GM12878 (cell line): Measurements from ENCODE around the gene WBP1L. TPM values are rescaled to one million over a fixed set of nuclear protein-coding genes. Genes with fewer than 3 reads are reported as not detected.

Source experiments
- ATAC-seq: fragments of 200-7000 bp; cut with Tn5 transposase; 3 replicates; pipeline ENCODE4 v1.9.1; 2020; ENCODE audit warnings: mild to moderate bottlenecking, moderate library complexity
- BruUV-seq: library from RNA; stranded (reverse); fragments of 400-500 nt; replicated peaks from 2 replicates; lab custom pipeline; 2021; lab: Mats Ljungman, UMichigan
- CTCF ChIA-PET: fragments of 300-600 bp; sonication (Branson Sonifier 250); formaldehyde crosslinking; extraction: SDS; loops from one replicate; lab custom pipeline; 2021; ENCODE audit warnings: inconsistent platforms; lab: Yijun Ruan, JAX
- POLR2A ChIA-PET: fragments of 350-600 bp; formaldehyde crosslinking; extraction: SDS; loops from one replicate; lab custom pipeline; 2021; ENCODE audit warnings: inconsistent platforms; lab: Charles Lee
- RAD21 ChIA-PET: fragments of 300-600 bp; sonication (Branson Sonifier 250); formaldehyde crosslinking; loops from one replicate; lab custom pipeline; 2023; ENCODE audit warnings: antibody characterized with exemption; ENCODE audit not compliant: unreplicated experiment; lab: Charles Lee
- SMC1A ChIA-PET: fragments of 300-600 bp; sonication (Branson Sonifier 250); formaldehyde crosslinking; loops from one replicate; lab custom pipeline; 2023; ENCODE audit not compliant: unreplicated experiment, uncharacterized antibody; lab: Charles Lee
- DNase-seq: peaks from one replicate; pipeline ENCODE4 v3.0.0-alpha.2; 2011; ENCODE audit warnings: low read depth, low spot score
- FAIRE-seq: peaks from 3 replicates; lab custom pipeline; 2011; peaks lifted over from hg19 to GRCh38; lab: Jason Lieb, UNC
- H2AFZ ChIP-seq: 2 replicates; pipeline ENCODE4 v1.6.0; 2011; ENCODE audit warnings: low read depth, low read length, control low read depth; ENCODE audit not compliant: control insufficient read depth
- H3K27ac ChIP-seq: 2 replicates; pipeline ENCODE4 v1.5.1; 2011; ENCODE audit warnings: control low read depth; ENCODE audit not compliant: control insufficient read depth, insufficient read depth
- H3K27me3 ChIP-seq, 2 experiments: replicated peaks in 1 of 2; 2 replicates each; pipeline versions ENCODE4 v1.6.0 to v1.6.1; 2011; ENCODE audit warnings: low read length in 1 of 2; ENCODE audit not compliant: control insufficient read depth in 2 of 2, insufficient read depth in 2 of 2
- H3K36me3 ChIP-seq, 2 experiments: 2 replicates each; pipeline ENCODE4 v1.5.1; 2011; ENCODE audit warnings: low read length in 1 of 2; ENCODE audit not compliant: control insufficient read depth in 2 of 2, insufficient read depth in 2 of 2
- H3K4me1 ChIP-seq: 2 replicates; pipeline ENCODE4 v1.6.1; 2011; ENCODE audit warnings: mild to moderate bottlenecking, low read length, moderate library complexity, mixed read lengths; ENCODE audit not compliant: control insufficient read depth, insufficient read depth
- H3K4me2 ChIP-seq: 2 replicates; pipeline ENCODE4 v1.6.0; 2011; ENCODE audit warnings: control low read depth; ENCODE audit not compliant: control insufficient read depth, insufficient read depth
- H3K4me3 ChIP-seq: fragments of 200-600 bp; sonication (generic); 2 replicates; pipeline ENCODE4 v1.5.1; 2016
- H3K79me2 ChIP-seq: 2 replicates; pipeline ENCODE4 v1.6.0; 2011; ENCODE audit warnings: low read length; ENCODE audit not compliant: control insufficient read depth, insufficient read depth
- H3K9ac ChIP-seq: 2 replicates; pipeline ENCODE4 v1.8.0; 2011; ENCODE audit warnings: low read length, control low read depth, mixed read lengths; ENCODE audit not compliant: control insufficient read depth, insufficient read depth
- H3K9me3 ChIP-seq: replicated peaks from 3 replicates; pipeline ENCODE4 v1.5.1; 2011; ENCODE audit warnings: mild to moderate bottlenecking, low read length; ENCODE audit not compliant: control insufficient read depth, insufficient read depth
- H4K20me1 ChIP-seq: 2 replicates; pipeline ENCODE4 v1.6.0; 2011; ENCODE audit not compliant: control insufficient read depth, insufficient read depth
- CBX3 ChIP-seq: fragments of 200-600 bp; sonication (generic); IDR thresholded peaks from 2 replicates; pipeline ENCODE4 v1.6.1; 2016; ENCODE audit warnings: low read depth, borderline replicate concordance
- CREM ChIP-seq: IDR thresholded peaks from 2 replicates; pipeline ENCODE4 v1.6.1; 2014; ENCODE audit warnings: antibody characterized with exemption, low read depth
- DPF2 ChIP-seq: fragments of 450-650 bp; IDR thresholded peaks from 2 replicates; pipeline ENCODE4 v1.6.1; 2017; ENCODE audit warnings: mild to moderate bottlenecking
- FOS ChIP-seq: IDR thresholded peaks from 3 replicates; pipeline ENCODE4 v1.6.1; 2011; ENCODE audit warnings: borderline replicate concordance; ENCODE audit not compliant: insufficient read length; ENCODE audit errors: extremely low read depth
- IKZF2 ChIP-seq, 2 experiments: fragments of 450-650 bp; IDR thresholded peaks; 2 replicates each; pipeline ENCODE4 v1.6.1; 2017; ENCODE audit warnings: mild to moderate bottlenecking in 2 of 2, moderate library complexity in 2 of 2
- LARP7 ChIP-seq: fragments of 450-650 bp; IDR thresholded peaks from 2 replicates; pipeline ENCODE4 v1.6.1; 2017; ENCODE audit warnings: mild to moderate bottlenecking
- NFYB ChIP-seq: IDR thresholded peaks from 2 replicates; pipeline ENCODE4 v1.6.1; 2011; ENCODE audit warnings: low read depth, mild to moderate bottlenecking, low read length, improper control_type of control experiment, moderate library complexity; ENCODE audit not compliant: insufficient read depth
- PML ChIP-seq: IDR thresholded peaks from 2 replicates; pipeline ENCODE4 v1.6.1; 2012; ENCODE audit warnings: low read length, inconsistent platforms
- POLR2AphosphoS5 ChIP-seq: IDR thresholded peaks from 2 replicates; pipeline ENCODE4 v1.6.1; 2011; ENCODE audit warnings: mild to moderate bottlenecking, low read length, inconsistent platforms
- YBX1 ChIP-seq: fragments of 450-650 bp; IDR thresholded peaks from 2 replicates; pipeline ENCODE4 v1.6.1; 2016; ENCODE audit warnings: antibody characterized with exemption
- YY1 ChIP-seq: IDR thresholded peaks from 2 replicates; pipeline ENCODE4 v1.6.1; 2011; ENCODE audit warnings: low read depth, mild to moderate bottlenecking, low read length
- ZBTB11 ChIP-seq: fragments of 450-650 bp; formaldehyde crosslinking; IDR thresholded peaks from 2 replicates; pipeline ENCODE4 v1.5.0; 2022; ENCODE audit warnings: mild to moderate bottlenecking, missing genetic modification characterization
- WGBS: methylation state at CpG from one replicate; pipeline ENCODE4 v1.1.6; 2016; ENCODE audit warnings: low lambda C conversion rate; ENCODE audit not compliant: insufficient replicate concordance, insufficient coverage; ENCODE audit errors: missing lambda C conversion rate; 5-methylcytosine and 5-hydroxymethylcytosine counted together
- in situ Hi-C: fragments of 300-500 bp; cut with MboI; formaldehyde crosslinking; loops from 9 replicates; pipeline ENCODE4 v1.14.3; 2018; ENCODE audit warnings: mixed read lengths
- intact Hi-C: fragments of 100-400 bp; cut with micrococcal nuclease; formaldehyde crosslinking; loops from one replicate; pipeline ENCODE4 v1.14.2; 2022; ENCODE audit not compliant: unreplicated experiment
- polyA plus RNA-seq, 11 experiments: library from polyadenylated mRNA; depleted of rRNA in 4 of 11; unstranded in 6 of 11; stranded (reverse) in 5 of 11; fragments of >200 nt; fragmentation: Nextera tagmentation in 4 of 11; fragmentation: Illumina TruSeq in 1 of 11; extraction: Ambion mirVana in 4 of 11; extraction: Trizol in 1 of 11; gene quantifications; 1 replicate in 1 of 11; 2 replicates in 10 of 11; pipeline versions ENCODE4 v1.2.1 to v1.2.3, GENCODE V29; 2011 to 2016; ENCODE audit warnings: inconsistent platforms in 2 of 11, missing spikeins in 2 of 11, low read depth in 1 of 11
- total RNA-seq, 4 experiments: library from RNA; depleted of rRNA in 3 of 4; stranded (reverse); fragments of >200 nt in 3 of 4; fragmentation: Illumina TruSeq in 1 of 4; extraction: Trizol in 1 of 4; gene quantifications; 2 replicates each; pipeline versions ENCODE4 v1.2.1 to v1.2.3, GENCODE V29; 2013 to 2021

The WBP1L gene
- total and polyA plus RNA-seq, 10 of the 15 experiments (the other 5 are each of a cell fraction or from before 2014, with no cell fraction given), result 3.7 to 18.8 (median 12.3) TPM

DNA sequence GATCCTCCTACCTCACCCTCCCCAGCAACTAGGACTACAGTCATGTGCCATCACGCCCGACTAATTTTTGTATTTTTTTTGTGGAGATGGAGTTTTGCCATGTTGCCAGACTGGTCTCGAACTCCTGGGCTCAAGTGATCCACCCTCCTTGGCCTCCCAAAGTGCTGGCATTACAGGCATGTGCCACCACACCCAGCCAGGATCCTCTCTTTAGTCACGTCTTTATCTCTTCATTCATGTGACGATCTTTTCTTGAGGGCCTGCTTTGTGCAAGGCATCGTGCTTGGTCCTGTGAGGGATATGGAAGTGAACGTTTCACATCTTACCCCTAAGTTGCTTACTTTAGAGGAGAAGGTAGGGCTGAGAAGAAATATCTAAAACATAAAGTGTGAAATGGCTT lies 21.6 kb downstream of the WBP1L start:
- Histone ChIP-seq H3K4me3 (no peak overlapping the region), H4K20me1 (no peaks in the 10 kb centered on the region), H3K79me2 (peaks cover 2% of the 10 kb centered on the region), H3K27me3 (no peaks in the 10 kb centered on the region), H3K4me1 (peaks cover 9% of the 10 kb centered on the region), H3K4me2 (no peak overlapping the region), H3K9me3 (no peaks in the 10 kb centered on the region), H3K36me3 (peaks cover 0 to 4% of the 10 kb centered on the region in 2 experiments; a peak in 2 of 4 replicates), H2AFZ (no peak overlapping the region), H3K27ac (no peak overlapping the region), H3K9ac (no peak overlapping the region)
- CTCF ChIA-PET, result interaction anchor here (1.9 to 4.7 kb wide), 2 partner anchors 10 to 13 kb away, joined by 6 to 32 read pairs; no protein-coding TSS in a partner anchor
- no TSS peak for BruUV-seq
- intact Hi-C loops, result no loop called here
- SMC1A ChIA-PET, result interaction anchor here (1.0 to 2.5 kb wide), 2 partner anchors 12 to 13 kb away, joined by 4 to 9 read pairs; no protein-coding TSS in a partner anchor
- no peak for ATAC-seq
- RAD21 ChIA-PET, result no interaction called here
- no peak for DNase-seq
- no peak for TF ChIP-seq FOS
- TF ChIP-seq YY1, result no peak
- TF ChIP-seq NFYB, result no peak
- TF ChIP-seq CBX3, result no peak
- no peak for TF ChIP-seq IKZF2 (IDR thresholded peaks at IDR 0.05)
- TF ChIP-seq DPF2, result no peak
- no peak for TF ChIP-seq YBX1
- no peak for TF ChIP-seq LARP7
- TF ChIP-seq PML, result no peak
- TF ChIP-seq POLR2AphosphoS5, result no peak
- no peak for TF ChIP-seq ZBTB11
- TF ChIP-seq CREM, result no peak
- WGBS, result 79% methylated on average over 7 of the region's 7 CpGs
- in situ Hi-C loops, result no loop called here
- no peak for FAIRE-seq
- POLR2A ChIA-PET, result no interaction called here
